Tongue (tissue), 2 donors: ENCODE data around the gene MARCHF3. TPM values are rescaled to one million over a fixed set of nuclear protein-coding genes. Genes with fewer than 3 reads are reported as not detected.

Experiments used
- DNase-seq: peaks from one replicate; pipeline ENCODE4 v3.0.0-alpha.2; 2015
- total RNA-seq: library from RNA; depleted of rRNA; stranded (reverse); fragments of >200 nt; gene quantifications from one replicate; pipeline ENCODE4 v1.2.3, GENCODE V29; 2014

MARCHF3 gene
- total RNA-seq, 1 donor from 2014 or later = 5.1 TPM

- no peak for DNase-seq
These were observed 47.2 kb downstream of the MARCHF3 start for GRCh38 chr5:126982926-126983873.

GRCh38 chr5:126982202-126982601 is 48.2 kb downstream of the MARCHF3 start:
- no peak for DNase-seq

DNA sequence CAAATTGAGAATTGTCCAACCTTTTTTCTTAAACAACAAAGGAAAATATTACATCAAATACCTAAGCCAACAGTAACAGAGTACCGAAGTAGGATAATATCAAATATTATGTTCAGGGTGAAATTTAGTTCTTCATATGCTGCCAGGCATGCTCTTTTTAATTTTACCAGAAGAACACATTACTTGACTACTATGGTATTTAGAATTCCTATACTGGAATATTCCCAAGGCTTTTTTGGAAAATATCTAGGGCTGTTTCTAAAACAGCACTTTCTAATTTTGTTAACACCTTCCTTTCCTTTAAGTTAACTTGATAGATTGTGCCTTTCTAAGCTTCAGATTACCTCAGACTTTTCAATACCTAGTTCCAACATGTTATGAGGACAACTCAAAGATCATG is 48.7 kb downstream of the MARCHF3 start:
- DNase-seq = no peak

GRCh38 chr5:126981222-126981621 is 49.1 kb downstream of the MARCHF3 start:
- DNase-seq = no peak

DNA sequence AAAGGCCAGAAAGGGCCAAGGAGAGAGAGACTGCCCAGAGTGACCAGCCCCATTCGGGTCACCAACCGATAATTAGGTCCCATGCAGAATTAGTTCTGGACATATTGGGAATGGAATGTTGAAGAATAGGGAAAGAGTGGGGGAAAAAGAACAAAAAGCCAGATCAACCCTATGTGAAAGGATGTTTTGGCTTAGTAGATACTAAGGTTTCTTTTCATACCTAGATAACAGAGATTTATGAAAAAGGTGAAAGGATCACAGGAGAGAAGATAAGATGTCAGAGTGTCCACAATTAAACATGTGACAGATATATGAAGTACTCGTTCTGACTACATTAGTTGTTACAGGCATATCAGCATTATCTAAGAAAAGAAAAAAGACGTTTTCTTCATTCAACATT is 52.1 kb downstream of the MARCHF3 start:
- no peak for DNase-seq

GRCh38 chr5:126976520-126977172 is 53.7 kb downstream of the MARCHF3 start:
- DNase-seq = no peak

- DNase-seq = no peak
These were observed 54.6 kb downstream of the MARCHF3 start for GRCh38 chr5:126975796-126976195.

DNA sequence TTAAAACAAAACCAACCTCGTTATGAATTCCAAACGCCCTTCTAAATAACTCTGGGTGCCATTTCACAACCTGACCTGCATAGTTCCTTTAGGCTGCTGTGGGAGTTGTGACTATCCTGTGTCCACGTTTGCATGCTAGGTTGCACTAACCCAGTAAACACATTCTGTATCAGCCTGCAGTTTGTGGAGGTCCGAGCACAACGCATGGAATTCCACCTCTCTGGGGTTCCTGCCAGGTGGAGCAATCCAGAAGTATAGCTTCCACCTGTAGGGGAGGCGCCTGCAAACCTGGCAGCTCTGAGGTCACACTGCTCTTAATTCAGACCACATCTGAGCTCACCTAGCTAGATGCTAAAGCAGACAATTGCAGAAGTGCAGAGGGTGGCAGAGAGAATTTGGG is 57.2 kb downstream of the MARCHF3 start:
- DNase-seq = no peak

- DNase-seq = no peak
These were observed 58.1 kb downstream of the MARCHF3 start for GRCh38 chr5:126972062-126972895.

DNA sequence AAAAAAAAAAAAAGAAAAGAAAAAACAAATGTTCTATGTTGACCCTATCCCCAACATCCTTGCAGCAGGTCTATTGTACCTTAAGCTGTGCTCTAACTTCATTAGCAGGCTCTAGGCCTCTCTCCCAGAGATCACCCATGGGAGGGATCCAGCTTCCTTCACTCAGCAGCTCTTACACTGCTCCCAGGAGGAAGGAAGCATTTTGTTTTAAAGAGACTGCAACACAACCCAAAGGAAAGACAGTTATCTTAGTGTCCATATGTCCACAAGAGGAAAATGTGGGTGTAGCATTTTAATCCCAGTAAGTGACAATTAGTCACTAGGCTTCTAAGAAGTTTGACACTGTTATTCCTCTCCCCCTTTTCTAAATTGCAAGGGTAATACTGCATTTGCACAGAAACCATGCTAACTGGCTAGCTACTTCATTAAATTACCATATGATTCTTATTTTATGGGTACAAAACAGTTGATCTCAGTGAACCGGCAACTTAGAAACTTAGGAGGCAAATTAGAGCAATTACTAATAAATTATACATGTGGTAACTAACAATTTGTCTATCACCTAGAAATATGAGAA is 58.8 kb downstream of the MARCHF3 start:
- DNase-seq = no peak

- no peak for DNase-seq
These were observed 59.8 kb downstream of the MARCHF3 start for GRCh38 chr5:126970517-126971017.

GRCh38 chr5:126969548-126969947 is 60.8 kb downstream of the MARCHF3 start:
- DNase-seq = no peak

GRCh38 chr5:126967808-126968466 is 62.4 kb downstream of the MARCHF3 start:
- no peak for DNase-seq

DNA sequence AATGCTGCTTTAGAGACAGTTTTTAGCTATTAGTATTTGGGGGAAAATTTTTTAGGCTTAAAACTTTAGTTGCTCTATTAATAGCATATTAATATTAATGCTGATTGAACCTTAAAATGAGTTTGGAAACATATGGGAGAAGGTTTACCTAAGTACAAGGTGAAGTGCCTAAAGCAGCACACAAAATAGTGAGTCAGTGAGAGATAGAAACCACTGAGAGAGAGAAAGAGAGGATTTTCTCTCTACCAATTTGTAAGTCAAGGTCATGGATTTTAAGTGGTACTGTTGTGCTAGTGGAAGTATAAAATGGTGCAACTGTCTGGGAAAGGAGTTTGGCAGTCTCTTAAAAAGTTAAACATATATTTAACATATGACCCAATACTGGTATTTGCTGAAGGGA is 64.9 kb downstream of the MARCHF3 start:
- no peak for DNase-seq

- DNase-seq = no peak
These were observed 65.3 kb downstream of the MARCHF3 start for GRCh38 chr5:126965061-126965475.

DNA sequence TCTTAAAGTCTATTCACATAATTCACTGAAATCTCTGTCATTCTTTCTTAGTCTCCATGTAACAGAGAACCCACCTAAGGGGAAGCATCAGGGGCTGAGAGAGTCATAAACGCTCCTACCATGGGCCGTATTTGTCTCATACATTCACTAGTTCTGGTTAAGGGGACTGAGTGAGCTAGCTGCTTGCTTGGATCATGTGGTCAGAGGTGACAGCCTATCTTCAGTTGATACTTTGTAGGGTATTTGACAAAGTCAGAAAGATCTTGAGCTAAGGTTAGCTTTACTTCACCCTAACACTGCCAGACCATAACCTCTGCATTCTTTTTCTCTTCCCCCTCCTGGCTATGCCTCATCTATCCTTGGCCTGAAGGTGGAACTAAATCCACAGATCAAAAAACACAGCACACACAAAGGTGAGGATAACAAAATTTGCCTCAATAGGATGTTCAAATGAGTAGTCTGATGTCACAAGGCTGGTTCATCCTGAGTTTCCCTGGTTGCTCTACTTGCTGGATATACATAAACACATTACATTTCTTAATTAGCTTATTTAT is 66.5 kb downstream of the MARCHF3 start:
- DNase-seq = no peak

DNA sequence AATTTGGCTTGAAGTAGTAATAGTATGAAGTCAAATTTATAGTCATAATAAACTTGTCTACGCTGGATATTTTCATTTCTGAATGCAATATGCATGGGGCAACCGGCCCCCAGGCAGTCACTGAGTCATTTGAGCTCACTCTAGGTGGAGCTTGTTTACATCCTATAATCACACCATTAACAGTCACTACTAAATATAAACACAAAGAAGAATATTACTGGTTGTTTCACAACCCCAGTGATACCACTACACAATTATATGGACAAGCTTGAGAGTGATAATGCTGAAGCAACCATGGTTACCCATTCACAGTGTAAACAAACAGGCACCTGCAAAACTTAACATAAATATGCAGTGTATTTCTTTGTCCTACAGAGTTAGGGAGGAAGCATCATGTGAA is 68.7 kb downstream of the MARCHF3 start:
- no peak for DNase-seq

DNA sequence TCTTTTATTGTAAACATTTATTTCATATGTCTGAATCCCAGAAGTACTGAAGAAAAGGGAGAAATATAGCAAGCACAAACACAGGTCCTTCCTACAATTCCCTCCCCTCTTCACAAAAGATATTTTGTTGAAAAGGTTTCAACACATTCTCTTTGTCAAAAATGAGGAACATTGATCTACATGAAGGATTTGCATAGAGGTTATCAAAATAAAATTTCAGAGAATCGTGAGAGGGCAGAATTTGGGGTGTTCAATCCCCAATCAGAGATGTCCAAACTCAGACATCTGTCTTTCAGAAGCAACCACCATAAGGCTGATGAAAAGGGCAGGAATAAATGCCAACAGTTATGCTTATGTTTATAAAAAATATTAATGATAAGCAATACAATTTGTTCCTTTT is 69.2 kb downstream of the MARCHF3 start:
- DNase-seq = no peak

GRCh38 chr5:126959188-126959587 is 71.2 kb downstream of the MARCHF3 start:
- DNase-seq = no peak

GRCh38 chr5:126956991-126957390 is 73.4 kb downstream of the MARCHF3 start:
- DNase-seq = no peak

DNA sequence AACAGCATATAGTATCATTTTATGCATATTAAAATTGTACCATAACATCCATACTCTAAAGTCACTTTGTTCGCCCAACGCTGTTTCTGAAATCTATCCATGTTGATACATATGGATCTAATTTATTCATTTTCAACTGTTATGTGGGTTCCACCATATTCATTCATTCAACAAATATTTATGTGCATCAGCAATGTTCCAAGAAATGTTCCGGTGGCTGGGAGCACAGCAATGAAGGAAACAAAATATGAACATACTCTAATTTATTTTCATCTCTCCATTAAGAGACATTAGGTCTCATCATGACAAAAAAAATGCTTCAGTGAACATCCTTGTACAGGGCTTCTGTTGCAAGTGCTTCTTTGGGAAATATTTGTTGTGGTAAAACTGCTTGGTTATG is 75.4 kb downstream of the MARCHF3 start:
- DNase-seq = no peak
